Right lobe of liver (tissue), 6 donors: ENCODE measurements around the gene UBAC2. TPM values are rescaled to one million over a fixed set of nuclear protein-coding genes. Genes with fewer than 3 reads are reported as not detected.
A peak's percentile ranks its signal among the peaks of the same experiment; 100 is the strongest.

ENCODE experiments used
- ATAC-seq, 4 donors: fragments of 200-7000 bp; cut with Tn5 transposase; one replicate each; pipeline ENCODE4 v1.9.1; 2020; ENCODE audit warnings: mild to moderate bottlenecking in 4 of 4, moderate library complexity in 4 of 4
- DNase-seq, 3 donors: peaks; one replicate each; pipeline ENCODE4 v3.0.0-alpha.2; 2020
- H3K27ac ChIP-seq, 3 donors: fragments of 200-600 bp; one replicate each; pipeline ENCODE4 v1.8.0; 2022
- H3K27me3 ChIP-seq, 2 donors: fragments of 200-600 bp; one replicate each; pipeline ENCODE4 v1.8.0; 2022
- H3K36me3 ChIP-seq, 4 donors: fragments of 200-600 bp; sonication (generic) in 1 of 4; one replicate each; pipeline versions ENCODE4 v1.5.1 to v1.8.0; 2017 to 2022; ENCODE audit warnings: control low read depth in 1 of 4
- H3K4me1 ChIP-seq, 4 donors: fragments of 200-600 bp; sonication (generic) in 1 of 4; one replicate each; pipeline versions ENCODE4 v1.5.1 to v1.8.0; 2017 to 2022; ENCODE audit warnings: control low read depth in 1 of 4
- H3K4me3 ChIP-seq, 3 donors: fragments of 200-600 bp; one replicate each; pipeline ENCODE4 v1.8.0; 2022
- H3K9me3 ChIP-seq, 4 donors: fragments of 200-600 bp; sonication (generic) in 1 of 4; one replicate each; pipeline versions ENCODE4 v1.5.1 to v1.8.0; 2017 to 2022; ENCODE audit warnings: control low read depth in 1 of 4
- POLR2A ChIP-seq: fragments of 450-650 bp; IDR thresholded peaks from one replicate; pipeline ENCODE4 v1.6.1; 2017; ENCODE audit warnings: antibody characterized with exemption, mild to moderate bottlenecking
- WGBS: methylation state at CpG from one replicate; pipeline ENCODE4 v1.1.6; 2018; ENCODE audit warnings: low coverage, low lambda C conversion rate; ENCODE audit not compliant: insufficient coverage; ENCODE audit errors: missing lambda C conversion rate; 5-methylcytosine and 5-hydroxymethylcytosine counted together
- intact Hi-C, 2 donors: fragments of 100-400 bp; cut with DNase I; formaldehyde crosslinking; loops; one replicate each; pipeline versions ENCODE4 v1.11.2 to v1.14.1; 2022
- total RNA-seq, 6 experiments: library from RNA; depleted of rRNA in 2 of 6; stranded (reverse); fragments of >200 nt in 2 of 6; fragmentation: NEBNext Ultra II Directional in 3 of 6; extraction: Animal tissue kit (Norgen Biotek cat#: 25700) in 3 of 6; gene quantifications; one replicate each; pipeline versions ENCODE4 v1.1.0 to v1.2.4, GENCODE V29; 2016 to 2023
- TF ChIP-seq, protein P1 (sequence below), 4 donors: fragments of 200-600 bp in 3 of 4; fragments of 450-650 bp in 1 of 4; IDR thresholded peaks; one replicate each; pipeline versions ENCODE4 v1.5.1 to v1.8.0; 2016 to 2022; ENCODE audit warnings: antibody characterized with exemption in 4 of 4, mild to moderate bottlenecking in 2 of 4
- donor health status: DM: no; HTN: yes; CAD: no.
- donor health status: DM: no; HTN: no; CAD: no.
- donor health status: DM: no; HTN: no; CAD: no.
- donor health status: DM: no; HTN: yes; CAD: no.
- donor health status: DM: no; HTN: yes; CAD: no.

Gene UBAC2
- total RNA-seq, 6 experiments from 2014 or later = 30.2 to 45.0 (median 37.0) TPM

DNA sequence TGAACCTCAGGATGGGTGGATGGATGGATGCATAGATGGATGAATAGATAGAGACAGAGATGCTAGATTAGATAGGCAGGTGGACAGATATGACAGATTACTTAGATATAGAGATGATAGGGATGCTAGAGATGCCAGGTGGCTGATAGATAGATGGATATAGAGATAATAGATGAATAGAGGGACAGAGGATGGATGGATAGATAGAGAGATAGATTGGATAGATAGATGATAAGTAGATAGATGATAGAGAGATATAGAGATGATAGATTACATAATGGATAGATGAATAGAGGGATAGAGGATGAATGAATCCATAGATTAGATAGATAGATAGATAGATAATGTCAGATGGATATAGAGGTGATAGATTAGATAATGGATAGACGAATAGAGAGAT, 212.2 kb downstream of the UBAC2 start:
- Histone ChIP-seq H3K9me3 (no peaks in the 10 kb centered on the region), H3K36me3 (no peaks in the 10 kb centered on the region), H3K4me3 (no peak overlapping the region), H3K27ac (no peak overlapping the region), H3K4me1 (no peaks in the 10 kb centered on the region), H3K27me3 (no peaks in the 10 kb centered on the region)
- 32% methylated on average over 1 of the region's 1 CpG for WGBS
- ATAC-seq (no peak), DNase-seq (no peak)
- intact Hi-C loops = no loop called here
- TF ChIP-seq, protein P1, sequence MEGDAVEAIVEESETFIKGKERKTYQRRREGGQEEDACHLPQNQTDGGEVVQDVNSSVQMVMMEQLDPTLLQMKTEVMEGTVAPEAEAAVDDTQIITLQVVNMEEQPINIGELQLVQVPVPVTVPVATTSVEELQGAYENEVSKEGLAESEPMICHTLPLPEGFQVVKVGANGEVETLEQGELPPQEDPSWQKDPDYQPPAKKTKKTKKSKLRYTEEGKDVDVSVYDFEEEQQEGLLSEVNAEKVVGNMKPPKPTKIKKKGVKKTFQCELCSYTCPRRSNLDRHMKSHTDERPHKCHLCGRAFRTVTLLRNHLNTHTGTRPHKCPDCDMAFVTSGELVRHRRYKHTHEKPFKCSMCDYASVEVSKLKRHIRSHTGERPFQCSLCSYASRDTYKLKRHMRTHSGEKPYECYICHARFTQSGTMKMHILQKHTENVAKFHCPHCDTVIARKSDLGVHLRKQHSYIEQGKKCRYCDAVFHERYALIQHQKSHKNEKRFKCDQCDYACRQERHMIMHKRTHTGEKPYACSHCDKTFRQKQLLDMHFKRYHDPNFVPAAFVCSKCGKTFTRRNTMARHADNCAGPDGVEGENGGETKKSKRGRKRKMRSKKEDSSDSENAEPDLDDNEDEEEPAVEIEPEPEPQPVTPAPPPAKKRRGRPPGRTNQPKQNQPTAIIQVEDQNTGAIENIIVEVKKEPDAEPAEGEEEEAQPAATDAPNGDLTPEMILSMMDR (IDR thresholded peaks at IDR 0.05) = no peak
- no peak for TF ChIP-seq POLR2A

GRCh38 chr13:99414048-99414995, 213.7 kb downstream of the UBAC2 start:
- peak in 1 of 3 donors; percentile 11 for DNase-seq
- Histone ChIP-seq H3K27ac (no peak overlapping the region), H3K27me3 (no peaks in the 10 kb centered on the region), H3K36me3 (no peaks in the 10 kb centered on the region), H3K4me3 (no peak overlapping the region), H3K4me1 (no peaks in the 10 kb centered on the region), H3K9me3 (no peaks in the 10 kb centered on the region)
- no peak for ATAC-seq
- TF ChIP-seq, protein P1 (IDR thresholded peaks at IDR 0.05) = no peak
- TF ChIP-seq POLR2A = no peak
- intact Hi-C loops = no loop called here
- 57% methylated on average over 14 of the region's 15 CpGs for WGBS

DNA sequence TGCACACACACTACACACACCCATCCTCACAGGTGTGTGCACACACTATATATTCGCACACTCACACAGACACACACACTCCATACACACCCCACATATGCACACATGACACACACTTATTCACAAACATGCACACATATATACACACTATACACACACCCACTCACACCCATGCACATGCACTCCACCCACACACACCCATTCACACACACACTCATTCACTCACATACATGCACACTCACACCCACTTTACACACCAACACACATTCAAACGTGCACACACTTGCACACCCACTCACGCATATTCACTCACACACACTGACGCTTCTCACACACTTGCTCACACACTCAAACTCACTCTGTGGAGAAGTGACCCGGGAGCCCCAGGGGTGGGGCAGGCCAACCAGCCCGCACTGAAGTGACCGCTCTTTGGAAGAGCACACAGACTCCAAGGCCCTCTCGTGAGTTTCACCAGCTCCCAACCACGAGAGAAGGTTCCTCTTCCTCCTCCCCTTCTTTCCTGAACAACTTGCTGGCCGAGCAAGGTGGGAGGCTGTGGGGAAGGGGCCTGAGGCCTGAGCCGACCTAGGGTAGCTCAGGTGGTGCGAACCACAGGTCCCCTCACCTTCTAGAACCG, 214.5 kb downstream of the UBAC2 start:
- H3K27ac ChIP-seq = no peak overlapping the region
- TF ChIP-seq, protein P1 (IDR thresholded peaks at IDR 0.05) = no peak
- 76% methylated on average over 11 of the region's 13 CpGs for WGBS
- ATAC-seq = peak; percentile 31 to 71 (median 61)
- intact Hi-C loops = no loop called here
- no peak overlapping the region for H3K4me3 ChIP-seq
- no peaks in the 10 kb centered on the region for H3K27me3 ChIP-seq
- no peaks in the 10 kb centered on the region for H3K36me3 ChIP-seq
- no peaks in the 10 kb centered on the region for H3K9me3 ChIP-seq
- H3K4me1 ChIP-seq = no peaks in the 10 kb centered on the region
- peak in 1 of 3 donors; percentile 54 for DNase-seq

DNA sequence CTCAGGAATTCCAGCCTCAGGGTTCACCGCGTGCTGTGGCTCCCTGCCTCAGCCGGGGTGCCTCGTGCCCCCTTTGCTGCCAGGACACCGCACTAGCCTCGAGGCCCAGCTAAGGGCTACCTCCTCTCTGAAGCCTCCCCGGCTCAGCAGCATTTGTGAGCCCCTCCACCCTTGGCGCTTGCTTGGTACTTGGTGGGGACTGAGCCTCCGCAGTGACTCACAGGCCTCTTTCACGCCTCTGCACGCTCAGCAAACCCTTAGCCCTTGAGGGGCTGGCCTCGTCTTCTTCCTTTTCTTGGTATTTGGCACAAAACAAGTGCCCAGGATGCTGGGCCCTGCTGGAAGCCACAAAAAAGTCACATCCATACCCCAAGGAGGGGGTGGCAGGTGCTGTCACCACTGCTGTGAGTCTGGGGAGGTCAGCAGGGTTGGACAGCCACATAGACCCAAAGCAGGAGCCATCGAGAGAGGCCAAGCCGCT, 215.2 kb downstream of the UBAC2 start:
- H3K27ac ChIP-seq = no peak overlapping the region
- ATAC-seq = peak in 3 of 4 donors; percentile 28 to 57 (median 49)
- peak in 2 of 3 donors; percentile 38 to 39 for DNase-seq

More for the DNA sequence above, 215.2 kb downstream of the UBAC2 start:
- no peak overlapping the region for H3K4me3 ChIP-seq
- H3K27me3 ChIP-seq = no peaks in the 10 kb centered on the region
- no peaks in the 10 kb centered on the region for H3K4me1 ChIP-seq
- intact Hi-C loops = no loop called here
- no peaks in the 10 kb centered on the region for H3K36me3 ChIP-seq
- no CpG with 5 or more reads among the region's 14 CpGs for WGBS
- no peaks in the 10 kb centered on the region for H3K9me3 ChIP-seq
- no peak for TF ChIP-seq POLR2A
- TF ChIP-seq, protein P1 (IDR thresholded peaks at IDR 0.05) = no peak
